CD14-positive monocyte (primary cell): ENCODE measurements around the gene UQCRH. TPM values are rescaled to one million over a fixed set of nuclear protein-coding genes. Genes with fewer than 3 reads are reported as not detected.
"Not testable (repeated sequence)": the region's sequence is repeated elsewhere in the genome, so short reads cannot be mapped to it uniquely, and the experiment has no call there.

ENCODE experiments used
- DNase-seq, 3 donors: peaks; one replicate each; pipeline ENCODE4 v3.0.0-alpha.2; 2011 to 2022
- H2AFZ ChIP-seq: 2 replicates; pipeline ENCODE4 v1.6.0; 2012; ENCODE audit warnings: mild to moderate bottlenecking, low read depth, low read length, inconsistent platforms; ENCODE audit not compliant: insufficient read depth, poor library complexity, severe bottlenecking
- H3K27ac ChIP-seq, 2 donors: 1 replicate in 1 of 2; 2 replicates in 1 of 2; pipeline ENCODE4 v1.5.1; 2012 to 2013; ENCODE audit warnings: low read length in 2 of 2, control low read depth in 1 of 2, inconsistent platforms in 1 of 2, low read depth in 1 of 2, mild to moderate bottlenecking in 1 of 2
- H3K27me3 ChIP-seq, 2 donors: one replicate each; pipeline versions ENCODE4 v1.6.0 to v1.6.1; 2011 to 2013; ENCODE audit warnings: low read length in 2 of 2; ENCODE audit not compliant: control insufficient read depth in 2 of 2, insufficient read depth in 2 of 2
- H3K36me3 ChIP-seq, 2 donors: replicated peaks in 1 of 2; 1 replicate in 1 of 2; 2 replicates in 1 of 2; pipeline versions ENCODE4 v1.5.1 to v1.6.1; 2012 to 2013; ENCODE audit warnings: low read length in 2 of 2, control low read depth in 1 of 2, inconsistent platforms in 1 of 2, mild to moderate bottlenecking in 1 of 2; ENCODE audit not compliant: insufficient read depth in 2 of 2, control insufficient read depth in 1 of 2
- H3K4me1 ChIP-seq, 2 donors: 1 replicate in 1 of 2; 2 replicates in 1 of 2; pipeline versions ENCODE4 v1.5.1 to v1.6.1; 2012 to 2013; ENCODE audit warnings: low read length in 2 of 2, control low read depth in 1 of 2, inconsistent platforms in 1 of 2, mild to moderate bottlenecking in 1 of 2, moderate library complexity in 1 of 2; ENCODE audit not compliant: insufficient read depth in 2 of 2, control insufficient read depth in 1 of 2
- H3K4me2 ChIP-seq: replicated peaks from 2 replicates; pipeline ENCODE3; 2012; ENCODE audit warnings: low read length, moderate library complexity, mild to moderate bottlenecking; ENCODE audit not compliant: poor library complexity, severe bottlenecking; ENCODE audit errors: extremely low read depth
- H3K4me3 ChIP-seq, 3 experiments: fragments of 200-600 bp in 1 of 3; sonication (generic) in 1 of 3; replicated peaks in 1 of 3; 1 replicate in 2 of 3; 2 replicates in 1 of 3; pipeline ENCODE4 v1.5.1; 2011 to 2013; ENCODE audit warnings: low read length in 3 of 3, mild to moderate bottlenecking in 3 of 3, control low read depth in 2 of 3, low read depth in 2 of 3, inconsistent platforms in 1 of 3, moderate library complexity in 1 of 3
- H3K79me2 ChIP-seq: 2 replicates; pipeline ENCODE4 v1.6.0; 2012; ENCODE audit warnings: mild to moderate bottlenecking, control low read depth, inconsistent platforms, low read length, moderate library complexity; ENCODE audit not compliant: insufficient read depth
- H3K9ac ChIP-seq: 2 replicates; pipeline ENCODE4 v1.6.0; 2017; ENCODE audit warnings: low read length, mild to moderate bottlenecking; ENCODE audit not compliant: insufficient read depth, poor library complexity, severe bottlenecking
- H3K9me3 ChIP-seq, 2 donors: replicated peaks in 1 of 2; 1 replicate in 1 of 2; 2 replicates in 1 of 2; pipeline versions ENCODE4 v1.5.1 to v1.6.1; 2012 to 2013; ENCODE audit warnings: low read length in 2 of 2, control low read depth in 1 of 2; ENCODE audit not compliant: control insufficient read depth in 1 of 2, insufficient read depth in 1 of 2
- H4K20me1 ChIP-seq: 2 replicates; pipeline ENCODE4 v1.6.0; 2012; ENCODE audit warnings: mild to moderate bottlenecking, low read length, control low read depth, moderate library complexity; ENCODE audit not compliant: insufficient read depth
- H3K27ac Mint-ChIP-seq, 7 donors: one replicate each; pipeline ENCODE4 v1.8.0; 2020; ENCODE audit warnings: mild to moderate bottlenecking in 7 of 7, mixed read lengths in 7 of 7, moderate library complexity in 6 of 7, inconsistent platforms in 2 of 7
- H3K27me3 Mint-ChIP-seq, 3 donors: one replicate each; pipeline ENCODE4 v1.8.0; 2021 to 2022; ENCODE audit warnings: low read depth in 3 of 3, mild to moderate bottlenecking in 3 of 3, mixed read lengths in 3 of 3, moderate library complexity in 3 of 3, inconsistent platforms in 1 of 3
- H3K36me3 Mint-ChIP-seq, 2 donors: one replicate each; pipeline ENCODE4 v1.8.0; 2020; ENCODE audit warnings: mixed read lengths in 2 of 2, inconsistent platforms in 1 of 2, mild to moderate bottlenecking in 1 of 2
- H3K4me1 Mint-ChIP-seq: one replicate; pipeline ENCODE4 v1.8.0; 2020; ENCODE audit warnings: mild to moderate bottlenecking, mixed read lengths
- H3K4me3 Mint-ChIP-seq, 2 donors: one replicate each; pipeline ENCODE4 v1.8.0; 2020; ENCODE audit warnings: mild to moderate bottlenecking in 2 of 2, mixed read lengths in 2 of 2, moderate library complexity in 1 of 2
- H3K9me3 Mint-ChIP-seq, 7 donors: one replicate each; pipeline ENCODE4 v1.8.0; 2020 to 2022; ENCODE audit warnings: mixed read lengths in 7 of 7, mild to moderate bottlenecking in 6 of 7, moderate library complexity in 6 of 7, inconsistent platforms in 2 of 7
- WGBS: methylation state at CpG from one replicate; pipeline ENCODE4 v1.1.5; 2013; ENCODE audit warnings: missing lambda C conversion rate; ENCODE audit not compliant: insufficient coverage; 5-methylcytosine and 5-hydroxymethylcytosine counted together
- intact Hi-C, 2 donors: fragments of 100-400 bp; cut with micrococcal nuclease; formaldehyde crosslinking; loops; one replicate each; pipeline versions ENCODE4 v1.15.0 to v1.15.1; 2023
- polyA plus RNA-seq, 3 donors: library from polyadenylated mRNA; depleted of rRNA in 1 of 3; unstranded in 2 of 3; stranded (reverse) in 1 of 3; fragments of 300-500 nt in 2 of 3; fragments of >200 nt in 1 of 3; fragmentation: Illumina TruSeq in 2 of 3; gene quantifications; 1 replicate in 2 of 3; 2 replicates in 1 of 3; pipeline ENCODE4 v1.2.3, GENCODE V29; 2012 to 2021

Gene UQCRH
- polyA plus RNA-seq, 3 donors: 261 to 341 (median 266) TPM

- H3K79me2 ChIP-seq, H3K4me2 ChIP-seq, H3K4me3 ChIP-seq, H3K9ac ChIP-seq, H3K27ac ChIP-seq, H3K9me3 Mint-ChIP-seq, H4K20me1 ChIP-seq, H3K4me1 ChIP-seq, H3K36me3 Mint-ChIP-seq, DNase-seq, H2AFZ ChIP-seq, H3K9me3 ChIP-seq, H3K27ac Mint-ChIP-seq, H3K4me3 Mint-ChIP-seq, H3K4me1 Mint-ChIP-seq, H3K27me3 ChIP-seq, H3K27me3 Mint-ChIP-seq, H3K36me3 ChIP-seq: not testable (repeated sequence)
- intact Hi-C loops: loop anchor here (5.0 to 10.0 kb wide), 2 partner anchors 195 to 197 kb away; no protein-coding TSS in a partner anchor
- no CpG with 5 or more reads among the region's 7 CpGs for WGBS
Measured at GRCh38 chr1:46329807-46330206, 26.3 kb downstream of the UQCRH start.

- WGBS: 94% methylated on average over 2 of the region's 2 CpGs
- H3K27me3 ChIP-seq, DNase-seq, H3K27ac Mint-ChIP-seq, H4K20me1 ChIP-seq, H3K4me2 ChIP-seq, H3K4me3 Mint-ChIP-seq, H3K36me3 ChIP-seq, H3K27me3 Mint-ChIP-seq, H3K4me1 Mint-ChIP-seq, H3K9ac ChIP-seq, H3K9me3 ChIP-seq, H3K36me3 Mint-ChIP-seq, H3K9me3 Mint-ChIP-seq, H3K4me1 ChIP-seq, H2AFZ ChIP-seq, H3K4me3 ChIP-seq, H3K79me2 ChIP-seq, H3K27ac ChIP-seq: not testable (repeated sequence)
- intact Hi-C loops: loop anchor here (5.0 to 10.0 kb wide), 2 partner anchors 194 to 197 kb away; no protein-coding TSS in a partner anchor
Measured at GRCh38 chr1:46330381-46330780, 26.9 kb downstream of the UQCRH start.

- not testable (repeated sequence) for H3K36me3 Mint-ChIP-seq, H3K9me3 Mint-ChIP-seq, H3K4me3 ChIP-seq, DNase-seq, H3K9me3 ChIP-seq, H3K79me2 ChIP-seq, H3K27me3 Mint-ChIP-seq, H4K20me1 ChIP-seq, H3K27me3 ChIP-seq, H3K4me1 ChIP-seq, H3K4me3 Mint-ChIP-seq, H3K27ac Mint-ChIP-seq, H3K4me1 Mint-ChIP-seq, H3K9ac ChIP-seq, H3K27ac ChIP-seq, H3K4me2 ChIP-seq, H2AFZ ChIP-seq, H3K36me3 ChIP-seq
- WGBS: 98% methylated on average over 19 of the region's 24 CpGs
- intact Hi-C loops: loop anchor here (2.0 to 10.0 kb wide), 3 partner anchors 17 to 195 kb away; no protein-coding TSS in a partner anchor
Measured at GRCh38 chr1:46331786-46332540, 28.5 kb downstream of the UQCRH start.
